Glutamatergic neuron (in vitro differentiated cells): ENCODE data around the gene TPST2. TPM values are rescaled to one million over a fixed set of nuclear protein-coding genes. Genes with fewer than 3 reads are reported as not detected.

Experiments used
- DNase-seq: peaks from one replicate; pipeline ENCODE4 v3.0.0; 2022
- H3K27ac Mint-ChIP-seq: one replicate; pipeline ENCODE4 v1.8.0; 2020; ENCODE audit warnings: mild to moderate bottlenecking, mixed read lengths, inconsistent platforms; ENCODE audit not compliant: unreplicated experiment
- H3K27me3 Mint-ChIP-seq: one replicate; pipeline ENCODE4 v1.8.0; 2020; ENCODE audit warnings: mild to moderate bottlenecking, moderate library complexity, mixed read lengths, inconsistent platforms; ENCODE audit not compliant: unreplicated experiment
- H3K36me3 Mint-ChIP-seq: one replicate; pipeline ENCODE4 v1.8.0; 2020; ENCODE audit warnings: mild to moderate bottlenecking, mixed read lengths, inconsistent platforms; ENCODE audit not compliant: unreplicated experiment
- H3K4me1 Mint-ChIP-seq: one replicate; pipeline ENCODE4 v1.8.0; 2020; ENCODE audit warnings: mild to moderate bottlenecking, low read depth, mixed read lengths, inconsistent platforms; ENCODE audit not compliant: unreplicated experiment
- H3K4me3 Mint-ChIP-seq: one replicate; pipeline ENCODE4 v1.8.0; 2020; ENCODE audit warnings: mild to moderate bottlenecking, mixed read lengths, inconsistent platforms; ENCODE audit not compliant: unreplicated experiment
- H3K9me3 Mint-ChIP-seq: one replicate; pipeline ENCODE4 v1.8.0; 2020; ENCODE audit warnings: mild to moderate bottlenecking, moderate library complexity, mixed read lengths, inconsistent platforms; ENCODE audit not compliant: unreplicated experiment
- total RNA-seq: library from RNA; stranded (reverse); fragmentation: NEBNext Ultra II Directional; extraction: Animal tissue kit (Norgen Biotek cat#: 25700); gene quantifications from one replicate; pipeline ENCODE4 v1.2.1, GENCODE V29; 2021; ENCODE audit not compliant: unreplicated experiment
- TF ChIP-seq, protein P1 (sequence below): fragments of 200-600 bp; sonication (generic); IDR thresholded peaks from one replicate; pipeline ENCODE4 v1.5.0; 2021; ENCODE audit not compliant: partially characterized antibody, unreplicated experiment

The TPST2 gene
- total RNA-seq, 1 donor from 2014 or later: 10.6 TPM

- Mint-ChIP-seq H3K27me3 (no peaks in the 10 kb centered on the region), H3K4me3 (no peak overlapping the region), H3K9me3 (no peaks in the 10 kb centered on the region), H3K36me3 (no peaks in the 10 kb centered on the region), H3K4me1 (no peaks in the 10 kb centered on the region), H3K27ac (no peak overlapping the region)
- TF ChIP-seq, protein P1, sequence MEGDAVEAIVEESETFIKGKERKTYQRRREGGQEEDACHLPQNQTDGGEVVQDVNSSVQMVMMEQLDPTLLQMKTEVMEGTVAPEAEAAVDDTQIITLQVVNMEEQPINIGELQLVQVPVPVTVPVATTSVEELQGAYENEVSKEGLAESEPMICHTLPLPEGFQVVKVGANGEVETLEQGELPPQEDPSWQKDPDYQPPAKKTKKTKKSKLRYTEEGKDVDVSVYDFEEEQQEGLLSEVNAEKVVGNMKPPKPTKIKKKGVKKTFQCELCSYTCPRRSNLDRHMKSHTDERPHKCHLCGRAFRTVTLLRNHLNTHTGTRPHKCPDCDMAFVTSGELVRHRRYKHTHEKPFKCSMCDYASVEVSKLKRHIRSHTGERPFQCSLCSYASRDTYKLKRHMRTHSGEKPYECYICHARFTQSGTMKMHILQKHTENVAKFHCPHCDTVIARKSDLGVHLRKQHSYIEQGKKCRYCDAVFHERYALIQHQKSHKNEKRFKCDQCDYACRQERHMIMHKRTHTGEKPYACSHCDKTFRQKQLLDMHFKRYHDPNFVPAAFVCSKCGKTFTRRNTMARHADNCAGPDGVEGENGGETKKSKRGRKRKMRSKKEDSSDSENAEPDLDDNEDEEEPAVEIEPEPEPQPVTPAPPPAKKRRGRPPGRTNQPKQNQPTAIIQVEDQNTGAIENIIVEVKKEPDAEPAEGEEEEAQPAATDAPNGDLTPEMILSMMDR: no peak
- DNase-seq: no peak
Observed at GRCh38 chr22:26545385-26545784, 44.5 kb downstream of the TPST2 start.

DNA sequence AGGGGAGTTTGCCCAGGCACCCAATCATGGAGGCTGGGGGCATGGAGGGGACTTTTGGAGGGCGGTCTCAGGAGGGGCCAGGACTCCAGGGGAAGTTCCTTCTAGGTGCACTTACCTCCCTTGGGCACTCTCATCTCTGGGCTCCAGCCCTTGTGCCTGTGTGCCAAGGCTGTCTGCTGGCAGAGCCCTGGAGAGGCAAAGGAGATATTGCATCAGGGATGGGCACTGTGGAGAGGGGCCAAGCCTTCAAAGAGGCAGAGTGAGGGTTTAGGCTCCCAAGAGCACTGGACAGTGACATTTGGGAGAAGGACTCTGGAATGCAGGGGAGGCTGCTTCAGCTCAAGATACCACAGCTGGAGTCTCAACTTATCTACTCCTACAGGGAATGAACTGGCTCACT lies 45.4 kb downstream of the TPST2 start:
- Mint-ChIP-seq H3K9me3 (no peaks in the 10 kb centered on the region), H3K4me1 (no peaks in the 10 kb centered on the region), H3K36me3 (no peaks in the 10 kb centered on the region), H3K27me3 (no peaks in the 10 kb centered on the region), H3K27ac (no peak overlapping the region), H3K4me3 (no peak overlapping the region)
- TF ChIP-seq, protein P1: no peak
- no peak for DNase-seq

- H3K4me3 Mint-ChIP-seq: no peak overlapping the region
- H3K27ac Mint-ChIP-seq: no peak overlapping the region
- H3K9me3 Mint-ChIP-seq: no peaks in the 10 kb centered on the region
- no peak for DNase-seq
- TF ChIP-seq, protein P1: no peak
- H3K27me3 Mint-ChIP-seq: no peaks in the 10 kb centered on the region
- no peaks in the 10 kb centered on the region for H3K4me1 Mint-ChIP-seq
- H3K36me3 Mint-ChIP-seq: no peaks in the 10 kb centered on the region
Observed at GRCh38 chr22:26542831-26543230, 47.1 kb downstream of the TPST2 start.

DNA sequence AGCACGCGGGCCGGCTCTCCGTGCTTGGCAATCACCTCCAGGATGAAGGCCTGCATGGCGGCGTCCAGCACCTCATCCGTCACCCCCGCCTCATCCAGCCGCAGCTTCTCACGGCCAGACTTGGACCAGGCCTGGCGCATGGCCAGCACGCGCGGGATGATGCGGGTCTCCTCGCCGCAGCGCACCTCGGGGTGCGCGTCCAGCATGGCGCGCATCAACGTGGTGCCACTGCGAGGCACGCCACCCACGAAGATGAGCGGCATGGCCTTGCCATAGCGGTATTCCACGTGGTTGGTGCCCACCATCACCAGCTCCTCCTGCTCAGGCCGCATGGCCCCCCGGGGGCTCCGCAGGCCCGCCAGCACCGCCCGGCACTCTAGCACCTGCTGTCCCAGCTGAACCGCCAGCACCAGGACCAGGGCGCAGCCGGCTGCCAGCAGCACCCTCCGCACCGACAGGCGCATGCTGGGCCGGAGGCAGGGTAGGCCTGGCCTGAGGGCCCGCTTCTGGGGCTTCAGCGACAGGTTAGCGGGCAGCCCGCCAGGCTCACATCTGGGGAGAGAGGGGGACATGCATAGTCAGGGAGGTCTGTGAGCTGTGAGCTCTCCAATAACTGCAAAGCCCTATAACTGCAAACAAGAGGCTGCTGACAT lies 48.6 kb downstream of the TPST2 start:
- Mint-ChIP-seq H3K4me3 (no peak overlapping the region), H3K27ac (no peak overlapping the region), H3K27me3 (no peaks in the 10 kb centered on the region), H3K4me1 (no peaks in the 10 kb centered on the region), H3K36me3 (no peaks in the 10 kb centered on the region), H3K9me3 (no peaks in the 10 kb centered on the region)
- DNase-seq: no peak
- TF ChIP-seq, protein P1: no peak

DNA sequence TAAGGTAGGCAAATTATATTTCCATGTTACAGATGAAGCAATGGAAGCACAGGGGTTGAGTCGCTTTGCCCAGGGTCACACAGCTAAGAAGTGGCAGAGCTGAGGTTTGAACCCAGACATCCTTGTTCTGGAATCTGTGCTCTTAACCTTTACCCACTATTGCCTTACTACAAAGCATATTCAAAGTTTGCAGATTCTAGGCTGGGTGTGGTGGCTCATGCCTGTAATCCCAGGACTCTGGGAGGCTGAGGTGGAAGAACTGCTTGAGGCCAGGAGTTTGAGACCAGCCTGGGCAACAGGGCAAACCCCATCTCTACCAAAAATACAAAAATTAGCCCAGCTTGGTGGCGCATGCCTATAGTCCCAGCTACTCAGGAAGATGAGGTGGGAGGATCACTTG lies 49.8 kb downstream of the TPST2 start:
- no peak overlapping the region for H3K4me3 Mint-ChIP-seq
- no peaks in the 10 kb centered on the region for H3K9me3 Mint-ChIP-seq
- H3K27ac Mint-ChIP-seq: no peak overlapping the region
- TF ChIP-seq, protein P1: no peak
- H3K4me1 Mint-ChIP-seq: no peaks in the 10 kb centered on the region
- H3K36me3 Mint-ChIP-seq: no peaks in the 10 kb centered on the region
- no peaks in the 10 kb centered on the region for H3K27me3 Mint-ChIP-seq
- DNase-seq: no peak
